HG02610 (cell line): ENCODE results near the gene GRIN1.
A peak's percentile ranks its signal among the peaks of the same experiment; 100 is the strongest.

Experiments
- ATAC-seq: cut with Tn5 transposase; IDR thresholded peaks from one replicate; pipeline ENCODE4 v1.9.1; 2021; ENCODE audit warnings: mild to moderate bottlenecking, moderate library complexity; ENCODE audit not compliant: unreplicated experiment

The GRIN1 gene

DNA sequence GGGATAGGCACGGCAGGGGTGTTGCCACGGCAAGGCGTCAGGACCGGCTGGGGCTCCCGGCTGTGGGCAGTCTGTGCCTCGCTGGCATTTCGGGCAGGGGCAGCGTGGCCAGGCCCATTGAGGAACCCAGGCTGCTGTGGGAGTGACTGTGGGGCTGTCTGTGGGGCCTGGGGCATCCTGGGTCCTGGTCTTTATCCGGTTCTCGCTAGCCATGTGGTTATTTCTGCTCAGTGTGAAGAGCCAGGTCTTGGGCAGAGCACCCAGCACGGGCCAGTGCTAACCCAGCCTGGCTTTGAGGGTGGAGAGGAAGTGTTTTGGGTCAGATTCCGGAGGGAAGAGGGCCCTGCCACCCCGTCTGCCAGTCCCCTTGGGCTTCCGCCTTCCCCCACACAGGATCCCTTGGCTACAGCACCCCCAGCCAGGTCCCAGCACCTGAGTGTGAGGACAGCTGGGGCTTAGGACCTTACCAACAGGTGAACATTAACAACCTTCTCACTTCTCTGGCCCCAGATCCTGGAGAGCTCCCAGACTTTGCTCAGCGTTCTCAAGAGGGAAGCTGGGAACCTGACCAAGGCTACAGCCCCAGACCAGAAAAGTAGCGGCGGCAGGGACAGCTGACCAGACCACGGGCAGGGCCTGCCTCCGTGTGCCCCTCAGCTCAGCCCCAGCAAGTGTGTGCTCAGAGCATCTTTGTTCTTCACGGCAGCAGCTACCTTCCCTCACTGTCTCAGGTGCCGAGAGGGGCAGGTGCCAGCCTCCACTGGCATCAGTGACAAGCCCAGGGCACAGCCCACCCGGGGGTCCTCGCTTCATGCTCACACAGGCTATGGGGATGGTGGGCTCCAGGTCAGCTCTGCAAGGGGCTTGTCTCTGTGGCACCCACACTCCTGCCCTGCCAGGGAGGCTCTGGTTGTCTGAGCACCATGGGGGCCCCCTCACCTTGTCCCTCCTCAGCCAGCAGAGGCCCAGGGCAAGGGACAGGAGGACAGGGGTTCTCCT, 50.6 kb downstream of the GRIN1 start:
- ATAC-seq, result no peak

DNA sequence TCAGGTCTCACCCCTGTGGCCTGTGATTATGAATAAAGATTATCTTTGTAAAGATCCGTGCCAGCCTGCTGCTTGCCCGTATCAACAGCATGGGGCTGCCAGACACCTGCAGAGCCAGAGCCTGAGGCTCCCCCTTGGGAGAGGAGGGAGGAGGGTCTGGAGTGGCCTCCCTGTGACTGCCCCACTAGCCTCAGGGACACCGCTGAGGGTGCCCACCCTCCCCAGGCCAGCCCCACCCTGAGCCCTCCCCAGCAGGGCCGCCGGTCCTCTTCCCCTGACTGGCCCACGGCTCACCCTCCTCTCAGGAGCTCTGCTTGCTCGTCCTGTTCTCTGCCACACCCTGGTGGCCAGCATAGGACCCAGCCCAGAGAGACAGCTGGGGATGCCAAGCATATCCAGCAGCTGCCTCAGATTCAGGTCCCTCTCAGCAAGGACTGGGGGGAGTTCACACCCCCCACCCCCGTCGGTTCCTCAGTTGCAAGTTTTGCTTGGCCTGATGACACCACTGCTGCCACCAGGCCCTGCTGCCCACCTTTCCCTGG, 51.4 kb downstream of the GRIN1 start:
- no peak for ATAC-seq

DNA sequence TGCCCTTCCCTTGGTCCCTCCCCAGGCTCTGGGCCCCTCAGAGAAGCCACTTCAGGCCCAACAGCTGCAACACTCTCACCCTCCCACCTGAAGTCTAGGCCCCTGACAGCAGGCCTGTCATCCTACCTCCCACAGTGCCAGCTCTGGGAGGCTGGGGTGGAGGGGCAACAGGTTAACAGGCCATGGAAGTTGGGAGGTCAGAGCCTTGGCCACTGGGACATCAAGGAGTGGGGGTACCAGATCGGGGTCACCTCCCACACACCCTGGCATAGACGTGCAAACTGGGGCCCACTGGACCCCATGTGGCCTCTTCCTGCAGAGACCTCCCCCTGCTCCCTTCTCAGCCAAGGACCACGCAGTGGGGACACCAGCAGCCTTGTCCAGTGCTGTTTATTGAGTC, 52.3 kb downstream of the GRIN1 start:
- ATAC-seq, result no peak

DNA sequence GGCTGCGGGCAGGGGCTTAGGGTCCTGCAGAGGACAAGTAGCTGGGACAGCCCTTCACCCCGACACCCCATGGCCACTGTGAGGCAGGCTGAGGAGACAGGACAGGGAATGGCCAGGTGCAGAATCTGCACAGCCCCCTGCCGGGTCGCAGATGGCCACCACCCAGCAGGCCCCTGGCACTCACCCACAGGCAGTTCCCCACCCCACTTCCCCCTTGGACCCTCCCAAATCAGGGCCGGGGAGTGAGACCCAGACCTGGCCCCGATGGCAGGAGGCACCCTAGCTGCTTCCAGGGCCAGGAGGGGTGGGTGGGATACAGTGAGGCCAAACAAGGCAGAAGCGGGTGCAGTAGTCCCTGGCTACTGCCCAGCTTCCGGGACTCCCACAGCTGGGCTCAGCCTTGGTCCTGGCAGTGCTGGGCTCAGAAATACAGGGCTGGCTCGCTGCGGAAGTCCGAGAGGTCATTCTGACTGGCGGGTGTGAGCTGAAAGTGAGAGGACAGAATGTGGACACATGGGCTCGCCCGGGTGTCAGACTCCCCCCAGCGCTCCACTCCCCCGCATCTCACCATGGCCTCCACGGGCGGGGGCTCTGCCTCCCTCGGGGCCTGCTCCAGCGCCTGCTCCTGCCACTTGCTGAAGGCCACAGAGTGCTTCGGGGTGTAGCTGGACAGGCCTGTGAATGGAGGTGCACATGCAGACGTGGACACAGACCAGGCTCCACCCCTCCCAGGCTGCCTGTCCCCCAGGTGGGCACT, 52.9 kb downstream of the GRIN1 start:
- ATAC-seq, result no peak

DNA sequence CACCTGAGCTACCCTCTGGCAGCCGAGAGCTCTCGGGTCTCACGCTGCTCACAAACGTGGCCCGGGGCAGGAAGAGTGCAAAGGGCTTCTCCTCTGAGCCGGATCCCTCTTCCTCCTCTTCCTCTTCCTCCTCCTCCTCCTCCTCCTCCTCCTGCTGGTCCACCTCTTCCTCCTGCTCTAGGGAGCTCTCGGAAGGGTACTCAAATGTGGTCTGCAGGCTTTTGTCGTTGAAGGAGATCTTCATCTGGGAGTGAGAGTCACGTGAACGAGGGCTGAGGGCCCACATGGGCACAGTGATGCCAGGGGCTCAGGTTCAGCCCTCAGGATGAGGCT, 53.5 kb downstream of the GRIN1 start:
- no peak for ATAC-seq

DNA sequence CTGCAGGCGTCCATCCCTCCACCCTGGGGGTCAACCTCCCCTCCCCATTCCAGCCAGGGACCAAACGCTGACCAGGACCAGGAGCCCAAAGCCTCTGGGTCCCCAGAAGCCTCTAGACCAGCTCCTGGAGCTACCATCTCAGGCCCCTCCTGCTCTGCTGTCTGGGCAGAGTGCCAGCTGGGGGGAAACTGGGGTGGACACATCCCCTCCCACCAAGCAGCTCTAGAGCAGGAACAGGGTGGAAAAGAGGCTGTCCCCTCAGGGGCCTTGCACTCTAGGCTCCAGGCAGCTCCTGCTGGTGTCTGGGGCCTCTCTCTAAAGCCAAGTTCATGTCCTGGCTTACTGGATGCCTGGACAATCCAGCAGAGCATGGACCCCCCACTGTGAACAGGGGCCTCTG, 53.9 kb downstream of the GRIN1 start:
- ATAC-seq, result no peak

DNA sequence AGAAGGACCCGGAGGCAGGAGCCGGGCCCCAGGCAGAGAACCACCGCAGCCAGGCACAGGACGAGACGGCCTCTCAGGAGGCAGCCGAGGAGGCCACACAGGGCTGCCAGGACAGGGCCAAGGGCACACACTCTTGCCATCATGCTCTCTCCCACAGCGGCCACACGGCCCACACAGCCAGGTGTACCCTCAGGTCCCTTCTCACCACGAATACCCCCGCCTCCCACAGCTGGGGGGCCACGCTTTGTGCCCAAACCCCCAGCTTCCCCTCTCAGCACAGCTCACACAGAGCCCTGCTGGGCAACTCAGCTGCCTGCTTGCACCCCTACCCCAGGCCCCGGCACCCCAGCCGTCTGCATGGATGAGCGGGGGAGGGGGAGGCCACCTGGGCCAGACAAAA, 54.8 kb downstream of the GRIN1 start:
- ATAC-seq, result no peak

DNA sequence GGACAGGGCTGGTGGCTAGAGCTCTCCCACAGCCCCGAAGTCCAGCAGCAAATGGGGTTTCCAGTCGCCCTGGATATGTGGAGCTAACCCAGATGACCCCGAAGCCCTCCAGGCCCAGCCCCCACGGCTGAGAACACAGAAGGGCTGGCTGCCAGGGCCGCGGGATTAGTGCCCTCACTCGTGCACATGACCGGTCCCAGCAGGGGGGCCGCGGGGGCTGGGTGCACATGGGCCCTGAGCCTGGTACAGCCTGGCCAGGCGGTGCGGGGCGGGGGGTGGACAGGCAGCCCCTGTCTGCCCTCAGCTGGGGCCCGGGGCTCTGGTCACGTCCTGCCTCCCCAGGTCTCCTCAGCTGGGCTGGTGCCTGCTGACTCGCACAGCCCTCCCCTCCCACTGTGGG, 55.4 kb downstream of the GRIN1 start:
- ATAC-seq, result no peak

DNA sequence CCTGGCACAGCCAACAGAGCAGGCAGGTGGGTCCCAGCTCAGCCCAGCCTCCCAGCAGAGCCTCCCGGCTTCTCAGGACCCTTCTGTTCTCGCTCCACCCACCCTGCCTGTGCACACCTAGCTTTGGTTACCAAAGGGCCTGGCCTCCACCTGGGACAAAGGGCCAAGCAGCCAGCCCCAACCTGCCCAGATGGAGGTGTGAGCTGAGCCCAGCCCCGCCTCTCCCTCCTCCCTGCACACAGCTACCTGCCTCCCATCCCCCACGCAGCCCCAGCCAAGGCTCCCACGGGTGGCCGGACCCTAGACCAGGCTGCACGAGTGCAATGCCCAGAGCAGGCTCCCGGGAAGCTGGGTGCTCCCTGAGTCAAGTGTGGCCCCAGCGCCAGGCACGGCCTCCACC, 56.0 kb downstream of the GRIN1 start:
- no peak for ATAC-seq

DNA sequence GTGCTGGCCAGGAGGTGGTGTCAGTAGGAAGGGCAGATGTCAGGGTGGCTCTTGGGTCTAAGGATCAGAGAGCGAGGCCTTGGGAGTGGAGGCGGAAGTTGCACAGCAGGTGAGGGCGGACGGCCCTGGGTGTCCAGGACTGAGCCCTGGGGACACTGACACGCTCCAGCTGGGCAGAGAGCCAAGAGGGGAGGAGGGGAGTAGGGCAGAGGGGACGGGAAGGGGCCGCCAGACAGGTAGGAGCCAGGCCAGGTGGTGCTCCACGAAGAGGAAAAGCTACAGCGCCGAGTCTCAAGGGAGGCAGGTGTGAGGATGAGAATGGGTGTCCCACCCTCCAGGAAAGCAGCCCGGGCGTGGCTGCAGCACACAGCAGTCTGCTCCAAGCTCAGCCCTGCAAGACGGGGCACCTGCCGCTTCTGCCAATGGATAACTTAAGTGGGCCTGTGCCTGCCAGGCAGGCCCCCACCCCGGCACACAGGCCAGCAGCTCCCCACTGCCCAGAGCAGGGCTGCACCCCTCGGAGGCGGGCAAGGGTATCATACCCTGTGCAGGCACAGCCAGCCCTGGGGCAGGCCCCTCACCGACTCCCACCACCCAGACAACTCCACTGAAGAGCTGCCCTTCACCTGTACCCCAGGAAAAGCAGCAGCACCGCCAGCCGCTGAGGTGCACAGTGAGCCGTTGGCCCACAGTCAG, 56.7 kb downstream of the GRIN1 start:
- no peak for ATAC-seq

DNA sequence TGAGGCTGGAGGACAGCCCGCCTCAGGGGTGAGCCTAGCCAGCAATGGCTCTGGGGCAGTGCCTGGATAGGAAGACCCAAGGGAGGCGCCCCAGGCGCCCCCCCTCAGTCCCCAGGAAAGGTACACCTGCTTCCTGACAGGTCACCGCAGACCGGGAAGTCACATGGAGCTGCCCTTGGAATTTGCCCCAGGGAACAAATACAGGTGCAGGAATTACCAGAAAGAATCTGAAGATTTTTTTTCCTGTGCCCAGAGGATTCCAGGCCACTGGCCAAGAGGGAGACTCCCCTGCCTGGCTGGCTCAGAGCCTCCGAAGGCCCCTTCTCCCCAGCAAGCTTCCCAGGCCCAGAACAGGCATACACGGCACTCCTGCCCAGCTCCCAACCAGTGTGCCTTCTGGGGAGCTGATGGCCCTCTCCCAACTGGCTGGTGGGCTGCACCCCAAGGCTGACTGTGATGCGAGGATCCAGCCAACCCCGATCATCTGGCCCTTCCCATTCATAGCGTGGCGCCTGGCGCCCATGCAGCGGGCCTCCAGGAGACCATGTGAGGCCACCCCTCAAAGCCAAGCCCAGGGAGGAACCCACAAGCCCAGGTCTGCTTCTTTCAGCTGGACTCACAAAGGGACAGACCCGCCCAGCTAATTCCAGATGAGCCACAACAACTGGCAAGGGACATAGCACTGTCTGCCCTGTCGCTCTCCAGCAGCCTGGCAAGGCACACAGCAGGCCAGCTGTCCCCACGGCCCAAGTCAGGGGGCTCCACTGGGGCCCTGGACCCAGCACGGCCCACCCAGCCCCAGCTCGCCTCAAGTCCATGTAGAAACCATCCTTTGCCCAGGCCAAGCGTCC, 59.3 kb downstream of the GRIN1 start:
- no peak for ATAC-seq

DNA sequence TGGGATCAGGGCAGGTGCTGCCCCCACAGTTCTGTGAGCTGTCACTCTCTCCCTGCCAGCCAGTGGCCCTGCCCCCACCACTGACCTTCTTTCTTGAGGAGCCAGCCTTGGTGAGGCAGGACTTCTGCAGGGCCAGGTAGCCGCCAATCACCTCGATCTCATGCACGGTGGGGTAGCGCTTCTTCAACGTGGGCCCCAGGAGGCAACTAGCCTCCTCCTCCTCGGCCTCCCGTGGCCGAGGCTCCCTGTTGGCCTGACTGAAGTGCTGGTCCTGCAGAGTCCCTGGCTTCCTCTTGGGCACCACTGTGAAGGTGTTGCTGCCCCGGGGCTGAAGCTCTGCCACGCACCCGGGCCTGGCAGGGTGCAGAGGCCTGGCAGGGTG, 59.9 kb downstream of the GRIN1 start:
- ATAC-seq, result no peak

DNA sequence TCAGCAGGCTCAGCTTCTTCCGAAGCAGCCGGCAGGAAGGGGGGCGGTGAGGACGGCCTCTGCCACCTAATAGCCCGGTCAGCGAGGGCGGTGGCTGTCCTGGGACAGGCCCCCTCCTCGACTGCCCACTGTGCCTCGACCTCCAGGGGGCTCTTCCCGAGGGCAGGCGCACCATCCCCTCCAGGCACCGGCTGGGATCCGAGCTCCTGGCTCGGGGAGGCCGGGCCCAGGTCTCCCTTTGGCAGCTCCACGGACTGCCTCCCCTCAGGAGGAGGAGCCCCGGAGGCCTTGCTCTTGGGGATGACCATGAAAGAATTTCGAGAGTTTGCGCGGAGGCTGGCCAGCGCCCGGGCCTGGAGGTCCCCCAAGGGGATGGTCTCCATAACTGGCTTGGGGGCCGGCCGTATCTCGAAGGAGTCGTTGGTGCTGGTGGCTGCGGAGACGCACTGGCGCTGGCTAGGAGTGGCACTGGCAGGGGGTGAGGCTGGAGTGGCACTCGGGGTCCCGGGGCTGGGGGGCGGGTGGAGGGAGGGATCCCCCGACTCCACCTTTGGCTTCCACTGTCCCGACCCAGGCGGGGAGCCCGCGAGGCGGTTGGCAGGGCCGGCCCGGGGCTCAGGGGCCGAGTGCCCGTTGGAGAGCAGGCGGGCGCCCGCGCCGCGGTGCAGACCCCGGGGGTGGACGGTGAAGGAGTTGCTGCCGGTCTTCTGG, 60.6 kb downstream of the GRIN1 start:
- ATAC-seq, result no peak

DNA sequence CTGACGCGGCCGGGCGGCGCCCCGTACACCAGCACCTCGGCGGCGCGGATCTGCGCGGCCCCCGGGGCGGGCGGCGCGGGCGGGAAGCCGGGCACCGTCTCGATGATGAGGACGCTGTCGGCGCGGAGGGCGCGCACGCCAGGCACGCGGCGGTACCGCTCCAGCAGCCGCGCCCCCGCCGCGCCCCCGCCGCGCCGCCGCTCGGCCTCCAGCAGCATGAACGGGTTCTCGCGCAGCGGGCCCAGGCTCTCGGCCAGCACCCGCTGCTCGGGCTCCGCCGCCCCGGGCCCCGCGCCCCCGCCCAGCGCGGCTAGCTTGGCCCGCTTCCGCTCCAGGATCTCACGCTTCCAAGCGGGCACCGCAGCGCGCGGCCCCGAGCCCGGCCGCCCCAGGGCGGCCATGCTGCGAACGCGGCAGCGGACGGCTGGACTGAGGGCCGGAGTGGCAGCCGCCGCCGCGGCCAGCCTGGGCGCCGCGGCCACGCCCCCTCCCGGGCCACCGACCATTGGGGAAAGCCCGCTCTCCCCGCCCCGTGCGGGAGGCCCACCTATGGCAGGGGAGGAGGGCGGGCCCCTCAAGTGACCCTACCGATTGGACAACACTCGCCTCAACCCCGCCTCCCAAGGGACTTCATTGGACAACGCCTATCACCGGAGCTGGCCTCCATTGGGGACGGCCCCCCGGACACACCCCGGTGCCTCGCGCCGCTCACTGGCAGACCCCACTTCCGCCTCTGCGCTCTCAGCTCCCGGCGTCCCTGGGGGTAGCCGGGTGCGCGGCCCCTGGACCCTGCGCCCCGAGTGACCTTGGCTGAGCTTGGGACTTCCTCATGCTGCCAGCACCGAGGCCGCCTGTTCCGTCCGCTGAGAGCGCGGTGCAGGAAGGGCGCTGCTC, 61.6 kb downstream of the GRIN1 start, which contains the start of gene TPRN:
Gene TPRN, minus strand, starts transcription at position 431 of the 894 bp plus-strand sequence. Its CDS starts 30 bp downstream, at position 401.
- ATAC-seq, result peak; percentile 86

DNA sequence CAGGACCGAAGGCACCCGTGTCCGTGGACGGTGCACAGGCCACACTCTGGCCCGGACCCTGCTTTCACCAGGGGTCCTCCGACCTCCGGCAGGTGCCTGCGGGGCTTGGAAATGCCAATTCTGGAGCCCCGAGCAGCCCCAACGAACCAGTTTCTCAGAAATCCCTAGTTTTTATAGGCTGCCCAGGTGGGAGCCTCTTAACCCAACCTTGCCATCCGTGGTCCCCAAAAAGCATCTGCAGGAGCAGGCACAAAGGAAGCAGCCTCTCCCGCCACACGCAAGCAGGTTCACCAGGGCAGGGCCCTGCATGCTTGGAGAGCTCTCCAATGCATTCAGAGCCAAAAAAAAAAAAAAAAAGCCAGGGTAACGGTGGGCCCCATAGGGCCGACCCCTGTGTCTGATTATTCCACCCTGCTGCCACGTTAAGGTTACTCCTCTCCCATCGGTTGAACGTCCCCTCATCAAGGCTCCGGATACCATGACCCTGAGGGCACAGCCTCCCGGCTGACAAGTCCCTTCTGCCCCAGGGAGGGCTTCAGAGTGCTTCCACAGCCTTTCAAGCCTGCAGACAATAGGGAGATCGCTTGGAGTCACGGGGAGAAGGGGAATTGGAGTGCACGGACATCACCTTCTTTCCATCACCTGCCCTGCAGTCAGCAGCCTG, 62.4 kb downstream of the GRIN1 start:
- ATAC-seq, result no peak

DNA sequence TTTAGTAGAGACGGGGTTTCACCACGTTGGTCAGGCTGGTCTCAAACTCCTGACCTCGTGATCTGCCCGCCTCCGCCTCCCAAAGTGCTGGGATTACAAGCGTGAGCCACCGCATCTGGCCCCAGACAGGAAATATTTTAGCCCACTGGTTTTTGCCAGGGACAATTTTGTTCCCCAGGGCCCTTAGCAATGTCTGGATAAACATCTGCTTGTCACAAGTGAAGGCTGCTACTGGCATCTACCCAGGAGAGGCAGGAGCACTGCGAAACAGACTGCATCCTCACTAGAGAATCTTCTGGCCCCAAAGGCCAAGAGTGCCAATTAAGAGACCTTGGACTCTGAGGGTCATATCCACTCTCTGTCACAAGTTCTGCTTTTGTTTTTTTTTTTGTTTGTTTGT, 64.0 kb downstream of the GRIN1 start:
- ATAC-seq, result no peak

DNA sequence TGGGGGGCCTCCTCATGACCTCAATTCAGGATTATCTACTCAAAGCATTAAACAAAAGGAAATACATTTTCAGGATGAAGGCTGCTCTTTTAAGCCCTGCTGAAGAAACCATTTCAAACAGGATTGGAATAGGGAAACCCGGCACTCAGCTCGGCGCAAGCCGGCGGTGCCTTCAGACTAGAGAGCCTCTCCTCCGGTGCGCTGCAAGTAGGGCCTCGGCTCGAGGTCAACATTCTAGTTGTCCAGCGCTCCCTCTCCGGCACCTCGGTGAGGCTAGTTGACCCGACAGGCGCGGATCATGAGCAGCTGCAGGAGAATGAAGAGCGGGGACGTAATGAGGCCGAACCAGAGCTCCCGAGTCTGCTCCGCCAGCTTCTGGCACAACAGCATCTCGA, 65.8 kb downstream of the GRIN1 start:
- ATAC-seq, result no peak
